ENCODE data around the gene CADM1. TPM values are rescaled to one million over a fixed set of nuclear protein-coding genes. Genes with fewer than 3 reads are reported as not detected.

The CADM1 gene
- total RNA-seq, 1 experiment from 2014 or later = 0.79 TPM

GRCh38 chr11:115190196-115190595, 314.0 kb downstream of the CADM1 start:
- no peak for ATAC-seq
- Histone ChIP-seq H3K4me1 (ENCODE audit: control insufficient read depth in 1 of 2, insufficient read depth in 2 of 2, low read length in 2 of 2) (no peaks in the 10 kb centered on the region), H3K36me3 (ENCODE audit: control insufficient read depth in 1 of 2, insufficient read depth in 2 of 2, low read length in 2 of 2) (no peaks in the 10 kb centered on the region), H3K9me2 (ENCODE audit: insufficient read depth) (no peaks in the 10 kb centered on the region), H3K4me2 (ENCODE audit: low read length) (no peak overlapping the region), H3K9me3 (ENCODE audit: control insufficient read depth in 1 of 2, insufficient read depth in 1 of 2, low read depth in 1 of 2, low read length in 2 of 2) (no peaks in the 10 kb centered on the region), H3K27me3 (ENCODE audit: insufficient read depth, low read length) (no peaks in the 10 kb centered on the region), H3K79me2 (ENCODE audit: insufficient read depth, low read length) (no peaks in the 10 kb centered on the region), H3K9ac (ENCODE audit: low read length) (no peak overlapping the region), H4K20me1 (ENCODE audit: insufficient read depth) (no peaks in the 10 kb centered on the region), H3K27ac (ENCODE audit: low read depth, low read length) (no peak overlapping the region), H3K4me3 (replicated peaks in 1 of 2; ENCODE audit: low read depth in 1 of 2, low read length in 2 of 2) (no peak overlapping the region), H2AFZ (ENCODE audit: low read depth, low read length, poor library complexity, severe bottlenecking) (no peak overlapping the region)
- no TSS peak for BruUV-seq (replicated peaks)
- TF ChIP-seq POLR2A (IDR thresholded peaks at IDR 0.05; ENCODE audit: borderline replicate concordance, extremely low read depth, insufficient read depth, insufficient read length) = no peak
- no peak for TF ChIP-seq SIN3A (IDR thresholded peaks at IDR 0.05; ENCODE audit: low read depth)
- TF ChIP-seq ATF3 (IDR thresholded peaks at IDR 0.05) = no peak
- no peak for TF ChIP-seq SP1 (IDR thresholded peaks at IDR 0.05; ENCODE audit: low read depth)
- TF ChIP-seq TCF7L2 (IDR thresholded peaks at IDR 0.05; ENCODE audit: borderline replicate concordance, extremely low read depth, insufficient read depth, insufficient read length) = no peak
- TF ChIP-seq EGR1 (IDR thresholded peaks at IDR 0.05; ENCODE audit: low read depth) = no peak
- no peak for TF ChIP-seq CTCF (IDR thresholded peaks at IDR 0.05 in 2 of 3, conservative IDR thresholded peaks at IDR 0.05 in 1 of 3; ENCODE audit: borderline replicate concordance in 1 of 3, insufficient read depth in 1 of 3, low read depth in 2 of 3, low read length in 2 of 3)
- no peak for TF ChIP-seq CBX3 (IDR thresholded peaks at IDR 0.05; ENCODE audit: low read depth)
- no peak for TF ChIP-seq ZNF274 (IDR thresholded peaks at IDR 0.05; ENCODE audit: low read depth, low read length)
- no peak for TF ChIP-seq SRF (IDR thresholded peaks at IDR 0.05; ENCODE audit: low read depth)
- no peak for TF ChIP-seq MAX (IDR thresholded peaks at IDR 0.05)
- TF ChIP-seq JUND (IDR thresholded peaks at IDR 0.05) = no peak
- no peak for TF ChIP-seq ZBTB33 (IDR thresholded peaks at IDR 0.05; ENCODE audit: extremely low read depth, insufficient replicate concordance, low read length)
- TF ChIP-seq EZH2 (IDR thresholded peaks at IDR 0.05) = no peak
- no peak for TF ChIP-seq RAD21 (IDR thresholded peaks at IDR 0.05; ENCODE audit: low read depth)
- TF ChIP-seq FOSL1 (IDR thresholded peaks at IDR 0.05; ENCODE audit: low read depth) = no peak
- no peak for TF ChIP-seq POLR2AphosphoS5 (IDR thresholded peaks at IDR 0.05; ENCODE audit: low read depth, low read length)
- TF ChIP-seq YY1 (IDR thresholded peaks at IDR 0.05; ENCODE audit: extremely low read depth, insufficient replicate concordance, low read depth, low read length) = no peak
- no peak for TF ChIP-seq REST (IDR thresholded peaks at IDR 0.05; ENCODE audit: low read depth)
- TF ChIP-seq EZH2phosphoT487 (IDR thresholded peaks at IDR 0.05; ENCODE audit: borderline replicate concordance) = no peak
- ChIA-PET CTCF (no interaction called here), RAD21 (ENCODE audit: low non-redundant PET in 1 of 2, low total read pairs in 2 of 2, uncharacterized antibody in 2 of 2, unreplicated experiment in 2 of 2) (no interaction called here), POLR2A (no interaction called here)
- intact Hi-C loops (cut with micrococcal nuclease) = no loop called here
- DNase-seq (ENCODE audit: low read depth, low spot score) = no peak

Data from HCT116 (cell line).